ENCODE measurements around the gene CFAP69. TPM values are rescaled to one million over a fixed set of nuclear protein-coding genes. Genes with fewer than 3 reads are reported as not detected.

Gene CFAP69
- total and polyA plus RNA-seq, 2 of the 8 experiments (the other 6 are each of a cell fraction or from before 2014, with no cell fraction given): 1.00 to 3.8 TPM

DNA sequence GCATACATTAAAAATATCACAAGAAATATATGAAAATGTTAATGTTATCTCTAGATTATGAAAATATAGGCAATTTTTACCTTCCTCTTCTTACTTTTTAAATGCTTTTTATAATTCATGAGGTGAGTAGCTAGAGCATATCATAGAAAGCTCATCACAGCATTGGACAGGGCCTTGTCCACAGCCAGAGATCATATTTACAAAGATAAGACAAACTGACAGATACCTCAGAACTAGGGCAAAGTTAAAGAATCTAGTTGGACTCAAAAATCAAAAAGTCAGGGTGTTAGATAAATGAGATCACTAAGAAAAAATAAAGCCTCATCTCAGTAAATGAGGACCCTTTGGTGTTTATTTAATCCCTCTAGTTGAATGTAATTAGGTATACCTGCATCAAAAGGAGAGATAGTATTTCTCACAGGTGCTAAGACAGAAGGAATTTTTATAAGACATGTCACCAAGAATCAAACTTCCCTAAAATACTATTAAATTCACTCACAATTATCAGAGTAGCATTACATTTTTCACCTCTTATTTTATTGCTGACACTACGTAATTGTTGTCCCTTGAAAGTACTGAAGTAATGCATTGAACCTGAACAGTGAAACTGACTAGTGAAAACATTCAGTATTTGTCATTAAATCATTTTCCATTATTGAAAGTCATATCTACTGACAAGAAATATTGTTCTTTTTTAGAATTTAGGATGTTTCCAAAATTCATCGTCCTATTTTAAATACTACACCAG is 25.6 kb downstream of the CFAP69 start:
- Histone ChIP-seq H2BK20ac (ENCODE audit: low read length) (no peak overlapping the region), H3K36me3 (ENCODE audit: control insufficient read depth in 2 of 4, insufficient read depth in 4 of 4, low read length in 3 of 4) (no peaks in the 10 kb centered on the region), H4K8ac (ENCODE audit: extremely low read depth, insufficient read depth, low read length) (no peak overlapping the region), H3K79me1 (ENCODE audit: low read depth, low read length) (no peaks in the 10 kb centered on the region), H3K4me1 (replicated peaks in 1 of 4; ENCODE audit: control insufficient read depth in 3 of 4, insufficient read depth in 4 of 4, low read length in 3 of 4) (no peaks in the 10 kb centered on the region), H4K91ac (replicated peaks; ENCODE audit: insufficient read length, low read length) (no peak overlapping the region), H3K14ac (ENCODE audit: insufficient read length) (no peak overlapping the region), H2BK5ac (ENCODE audit: low read depth, low read length) (no peak overlapping the region), H3K23me2 (ENCODE audit: low read depth, low read length) (no peaks in the 10 kb centered on the region), H2BK12ac (ENCODE audit: low read depth, low read length) (no peak overlapping the region), H2BK15ac (ENCODE audit: low read length) (no peak overlapping the region), H3K27me3 (replicated peaks in 1 of 4; ENCODE audit: control insufficient read depth in 3 of 4, extremely low read depth in 1 of 4, insufficient read depth in 3 of 4, low read length in 3 of 4) (no peaks in the 10 kb centered on the region), H2AK5ac (ENCODE audit: low read depth, low read length) (no peak overlapping the region), H2AFZ (ENCODE audit: low read length) (no peak overlapping the region), H3K23ac (ENCODE audit: insufficient read length) (no peak overlapping the region), H3K56ac (replicated peaks; ENCODE audit: insufficient read length, low read depth, low read length) (no peak overlapping the region), H3K27ac (ENCODE audit: low read depth, low read length) (no peak overlapping the region), H3K18ac (ENCODE audit: extremely low read depth, low read length) (no peak overlapping the region), H3K4me2 (ENCODE audit: insufficient read depth in 1 of 2, low read depth in 2 of 2, low read length in 2 of 2) (no peak overlapping the region), H3K9me3 (ENCODE audit: insufficient read depth in 2 of 2, low read depth in 1 of 2, low read length in 1 of 2) (no peaks in the 10 kb centered on the region), H3K79me2 (ENCODE audit: control insufficient read depth in 1 of 2, insufficient read depth in 2 of 2, low read length in 2 of 2) (no peaks in the 10 kb centered on the region), H4K20me1 (replicated peaks in 1 of 2; ENCODE audit: control insufficient read depth in 1 of 2, insufficient read depth in 2 of 2, low read length in 2 of 2) (no peaks in the 10 kb centered on the region), H3K9ac (replicated peaks in 1 of 4; ENCODE audit: extremely low read depth in 1 of 4, low read depth in 3 of 4, low read length in 3 of 4) (no peak overlapping the region), H4K5ac (ENCODE audit: insufficient read length, low read depth, low read length) (no peak overlapping the region), H2BK120ac (replicated peaks; ENCODE audit: low read depth, low read length) (no peak overlapping the region), H3K4ac (replicated peaks; ENCODE audit: insufficient read length, low read depth, low read length) (no peak overlapping the region), H3K4me3 (ENCODE audit: extremely low read depth in 1 of 4, insufficient read depth in 2 of 4, low read depth in 3 of 4, low read length in 4 of 4) (no peak overlapping the region)
- no peak for DNase-seq (ENCODE audit: low read depth in 1 of 2, low spot score in 2 of 2)
- POLR2A ChIA-PET (ENCODE audit: partially characterized antibody): no interaction called here
- 93% methylated on average over 2 of the region's 2 CpGs; no CpG with 5 or more reads in 1 of the 2 experiments for WGBS, 2 experiments (ENCODE audit: extremely low coverage in 1 of 2, insufficient coverage in 1 of 2, insufficient read length in 1 of 2, insufficient replicate concordance in 2 of 2, low coverage in 1 of 2, low lambda C conversion rate in 2 of 2, missing lambda C conversion rate in 1 of 2)
- CTCF ChIA-PET (ENCODE audit: partially characterized antibody): interaction anchor here (0.9 to 1.3 kb wide), 3 partner anchors 10 to 41 kb away, joined by 3 to 4 read pairs (median 3); no protein-coding TSS in a partner anchor
- FAIRE-seq: no peak
- TF ChIP-seq SUZ12 (IDR thresholded peaks at IDR 0.05; ENCODE audit: low read length) (no peak), SRF (IDR thresholded peaks at IDR 0.05; ENCODE audit: low read depth, low read length) (no peak), NRF1 (IDR thresholded peaks at IDR 0.05; ENCODE audit: low read depth, low read length) (no peak), SIN3A (conservative IDR thresholded peaks at IDR 0.05 in 1 of 2, IDR thresholded peaks at IDR 0.05 in 1 of 2; ENCODE audit: low read depth in 1 of 2, low read length in 2 of 2) (no peak), ASH2L (IDR thresholded peaks at IDR 0.05; ENCODE audit: low read length) (no peak), EP300 (IDR thresholded peaks at IDR 0.05; ENCODE audit: borderline replicate concordance in 1 of 2, low read depth in 2 of 2, low read length in 2 of 2) (no peak), NANOG (IDR thresholded peaks at IDR 0.05; ENCODE audit: insufficient read depth, low read depth, low read length, poor library complexity, severe bottlenecking) (no peak), KDM4A (IDR thresholded peaks at IDR 0.05; ENCODE audit: low read depth, low read length, severe bottlenecking) (no peak), EGR1 (IDR thresholded peaks at IDR 0.05; ENCODE audit: borderline replicate concordance, low read depth, low read length) (no peak), GABPA (IDR thresholded peaks at IDR 0.05; ENCODE audit: borderline replicate concordance, insufficient read depth, low read length) (no peak), SAP30 (IDR thresholded peaks at IDR 0.05; ENCODE audit: insufficient read depth, insufficient replicate concordance, low read length) (no peak)
